GM19467 (cell line): ENCODE measurements around the gene TRIM59.
"Not testable (repeated sequence)": the region's sequence is repeated elsewhere in the genome, so short reads cannot be mapped to it uniquely, and the experiment has no call there.

Source experiments
- ATAC-seq: cut with Tn5 transposase; IDR thresholded peaks from one replicate; pipeline ENCODE4 v1.9.1; 2021; ENCODE audit warnings: mild to moderate bottlenecking, moderate library complexity; ENCODE audit not compliant: unreplicated experiment

The TRIM59 gene

GRCh38 chr3:160458151-160458550 lies 8.6 kb upstream of the TRIM59 start:
- no peak for ATAC-seq

- no peak for ATAC-seq
These were observed 6.3 kb upstream of the TRIM59 start for GRCh38 chr3:160455846-160456245.

- ATAC-seq: no peak
These were observed 5.4 kb upstream of the TRIM59 start for GRCh38 chr3:160454995-160455394.

GRCh38 chr3:160452251-160452650 lies 2.7 kb upstream of the TRIM59 start:
- not testable (repeated sequence) for ATAC-seq

- ATAC-seq: no peak
These were observed 2.0 kb upstream of the TRIM59 start for GRCh38 chr3:160451602-160452001.

- no peak for ATAC-seq
These were observed 1.3 kb upstream of the TRIM59 start for GRCh38 chr3:160450846-160451245.

GRCh38 chr3:160448845-160449635 lies 546 bp downstream of the TRIM59 start:
- ATAC-seq: peak; percentile 41

- no peak for ATAC-seq
These were observed 2.0 kb downstream of the TRIM59 start for GRCh38 chr3:160447544-160447943.

GRCh38 chr3:160446522-160447056 lies 3.0 kb downstream of the TRIM59 start:
- ATAC-seq: no peak

GRCh38 chr3:160445854-160446253 lies 3.7 kb downstream of the TRIM59 start:
- ATAC-seq: no peak

GRCh38 chr3:160444411-160444810 lies 5.2 kb downstream of the TRIM59 start:
- no peak for ATAC-seq

GRCh38 chr3:160440687-160441086 lies 8.9 kb downstream of the TRIM59 start:
- ATAC-seq: no peak

- no peak for ATAC-seq
These were observed 12.5 kb downstream of the TRIM59 start for GRCh38 chr3:160437083-160437455.

- ATAC-seq: no peak
These were observed 13.8 kb downstream of the TRIM59 start for GRCh38 chr3:160435747-160436146.

GRCh38 chr3:160435095-160435494 lies 14.5 kb downstream of the TRIM59 start:
- no peak for ATAC-seq

- ATAC-seq: no peak
These were observed 15.5 kb downstream of the TRIM59 start for GRCh38 chr3:160434071-160434470.

GRCh38 chr3:160427832-160428424 lies 21.7 kb downstream of the TRIM59 start:
- ATAC-seq: no peak

- ATAC-seq: no peak
These were observed 32.3 kb downstream of the TRIM59 start for GRCh38 chr3:160417311-160417710.

- peak; percentile 66 for ATAC-seq
These were observed 35.9 kb downstream of the TRIM59 start for GRCh38 chr3:160413613-160414248.

GRCh38 chr3:160412477-160412876 lies 37.1 kb downstream of the TRIM59 start:
- ATAC-seq: no peak

- no peak for ATAC-seq
These were observed 39.6 kb downstream of the TRIM59 start for GRCh38 chr3:160409812-160410610.
